Measurements from ENCODE around the gene IGSF21. TPM values are rescaled to one million over a fixed set of nuclear protein-coding genes. Genes with fewer than 3 reads are reported as not detected.

The IGSF21 gene
- total RNA-seq, 2 donors from 2014 or later, result 4.6 to 8.5 TPM

GRCh38 chr1:18137759-18138345 lies 30.3 kb downstream of the IGSF21 start:
- WGBS, result 65% methylated on average over 8 of the region's 8 CpGs
- H3K27ac ChIP-seq, result no peak overlapping the region
- no peak for DNase-seq (ENCODE audit: low spot score)
- no peaks in the 10 kb centered on the region for H3K9me3 ChIP-seq
- intact Hi-C loops (cut with DNase I), result no loop called here
- H3K27me3 ChIP-seq (replicated peaks; ENCODE audit: insufficient read depth), result no peaks in the 10 kb centered on the region
- H3K4me3 ChIP-seq, result no peak overlapping the region
- no peaks in the 10 kb centered on the region for H3K36me3 ChIP-seq
- TF ChIP-seq POLR2AphosphoS5 (IDR thresholded peaks at IDR 0.05), result no peak
- no peak for TF ChIP-seq CTCF (IDR thresholded peaks at IDR 0.05)
- no peak for TF ChIP-seq POLR2A (IDR thresholded peaks at IDR 0.05)
- no peaks in the 10 kb centered on the region for H3K4me1 ChIP-seq (replicated peaks)

GRCh38 chr1:18139198-18139981 lies 31.8 kb downstream of the IGSF21 start:
- H3K27me3 ChIP-seq (replicated peaks; ENCODE audit: insufficient read depth), result peaks cover 5% of the 10 kb centered on the region

GRCh38 chr1:18140411-18140810 lies 32.8 kb downstream of the IGSF21 start:
- intact Hi-C loops (cut with DNase I), result no loop called here
- no peak overlapping the region for H3K4me3 ChIP-seq
- 64% methylated on average over 8 of the region's 8 CpGs for WGBS
- H3K36me3 ChIP-seq, result no peaks in the 10 kb centered on the region
- no peak overlapping the region for H3K27ac ChIP-seq
- TF ChIP-seq POLR2AphosphoS5 (IDR thresholded peaks at IDR 0.05) (no peak), CTCF (IDR thresholded peaks at IDR 0.05) (no peak), POLR2A (IDR thresholded peaks at IDR 0.05) (no peak)
- H3K27me3 ChIP-seq (replicated peaks; ENCODE audit: insufficient read depth), result peaks cover 5% of the 10 kb centered on the region
- no peak for DNase-seq (ENCODE audit: low spot score)
- no peaks in the 10 kb centered on the region for H3K9me3 ChIP-seq
- no peaks in the 10 kb centered on the region for H3K4me1 ChIP-seq (replicated peaks)

More at GRCh38 chr1:18139198-18139981, 31.8 kb downstream of the IGSF21 start:
- intact Hi-C loops (cut with DNase I), result no loop called here
- H3K4me3 ChIP-seq, result no peak overlapping the region
- no peaks in the 10 kb centered on the region for H3K36me3 ChIP-seq
- TF ChIP-seq POLR2A (IDR thresholded peaks at IDR 0.05) (no peak), CTCF (IDR thresholded peaks at IDR 0.05) (no peak), POLR2AphosphoS5 (IDR thresholded peaks at IDR 0.05) (no peak)
- WGBS, result 66% methylated on average over 14 of the region's 14 CpGs
- no peaks in the 10 kb centered on the region for H3K9me3 ChIP-seq
- H3K27ac ChIP-seq, result no peak overlapping the region
- no peaks in the 10 kb centered on the region for H3K4me1 ChIP-seq (replicated peaks)
- DNase-seq (ENCODE audit: low spot score), result no peak

GRCh38 chr1:18141661-18142060 lies 34.1 kb downstream of the IGSF21 start:
- 88% methylated on average over 6 of the region's 6 CpGs for WGBS
- no peaks in the 10 kb centered on the region for H3K36me3 ChIP-seq
- H3K27ac ChIP-seq, result no peak overlapping the region
- H3K27me3 ChIP-seq (replicated peaks; ENCODE audit: insufficient read depth), result peaks cover 10% of the 10 kb centered on the region
- TF ChIP-seq POLR2AphosphoS5 (IDR thresholded peaks at IDR 0.05), result no peak
- TF ChIP-seq POLR2A (IDR thresholded peaks at IDR 0.05), result no peak
- TF ChIP-seq CTCF (IDR thresholded peaks at IDR 0.05), result no peak
- intact Hi-C loops (cut with DNase I), result no loop called here
- H3K4me3 ChIP-seq, result no peak overlapping the region
- DNase-seq (ENCODE audit: low spot score), result no peak
- H3K9me3 ChIP-seq, result no peaks in the 10 kb centered on the region
- no peaks in the 10 kb centered on the region for H3K4me1 ChIP-seq (replicated peaks)

GRCh38 chr1:18142471-18142870 lies 34.9 kb downstream of the IGSF21 start:
- Histone ChIP-seq H3K4me1 (replicated peaks) (no peaks in the 10 kb centered on the region), H3K27ac (no peak overlapping the region), H3K4me3 (no peak overlapping the region), H3K36me3 (no peaks in the 10 kb centered on the region), H3K27me3 (replicated peaks; ENCODE audit: insufficient read depth) (peaks cover 10% of the 10 kb centered on the region), H3K9me3 (no peaks in the 10 kb centered on the region)
- DNase-seq (ENCODE audit: low spot score), result no peak
- intact Hi-C loops (cut with DNase I), result no loop called here
- TF ChIP-seq POLR2A (IDR thresholded peaks at IDR 0.05) (no peak), POLR2AphosphoS5 (IDR thresholded peaks at IDR 0.05) (no peak), CTCF (IDR thresholded peaks at IDR 0.05) (no peak)
- WGBS, result 65% methylated on average over 6 of the region's 6 CpGs

All from prostate gland (tissue), 2 donors.